HG02884 (cell line): ENCODE results near the gene LPXN.

ENCODE experiments used
- ATAC-seq: cut with Tn5 transposase; IDR thresholded peaks from one replicate; pipeline ENCODE4 v1.9.1; 2021; ENCODE audit warnings: mild to moderate bottlenecking, moderate library complexity; ENCODE audit not compliant: unreplicated experiment

LPXN gene

GRCh38 chr11:58575377-58576020, at the start of gene LPXN:
LPXN (minus strand) TSS chr11:58575856; CDS start chr11:58575772, 84 bp downstream.
- ATAC-seq, result no peak

DNA sequence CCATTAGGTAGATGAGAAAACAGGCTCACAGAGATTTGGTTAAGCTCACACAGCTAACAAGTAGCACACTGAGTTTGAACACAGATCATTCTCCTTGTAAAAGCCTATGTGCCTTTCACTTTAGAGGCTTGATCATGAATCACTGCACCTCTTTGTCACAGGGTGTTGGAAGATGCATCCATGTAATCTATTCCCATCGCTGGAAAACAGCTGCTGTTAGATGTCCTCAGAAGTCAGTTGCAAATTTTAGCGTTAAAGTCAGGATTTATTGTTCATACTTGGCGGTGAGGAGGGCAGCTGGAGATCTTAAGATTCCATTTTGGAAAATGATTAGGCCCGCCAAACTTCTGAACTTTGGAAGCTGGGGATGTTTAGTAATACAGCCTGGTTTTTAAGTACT, 49.4 kb upstream of the LPXN start:
- no peak for ATAC-seq

GRCh38 chr11:58622344-58622743, 46.7 kb upstream of the LPXN start, which contains the start of gene CNTF:
CNTF (plus strand) TSS chr11:58622665; CDS start chr11:58622753, 88 bp downstream.
- no peak for ATAC-seq

DNA sequence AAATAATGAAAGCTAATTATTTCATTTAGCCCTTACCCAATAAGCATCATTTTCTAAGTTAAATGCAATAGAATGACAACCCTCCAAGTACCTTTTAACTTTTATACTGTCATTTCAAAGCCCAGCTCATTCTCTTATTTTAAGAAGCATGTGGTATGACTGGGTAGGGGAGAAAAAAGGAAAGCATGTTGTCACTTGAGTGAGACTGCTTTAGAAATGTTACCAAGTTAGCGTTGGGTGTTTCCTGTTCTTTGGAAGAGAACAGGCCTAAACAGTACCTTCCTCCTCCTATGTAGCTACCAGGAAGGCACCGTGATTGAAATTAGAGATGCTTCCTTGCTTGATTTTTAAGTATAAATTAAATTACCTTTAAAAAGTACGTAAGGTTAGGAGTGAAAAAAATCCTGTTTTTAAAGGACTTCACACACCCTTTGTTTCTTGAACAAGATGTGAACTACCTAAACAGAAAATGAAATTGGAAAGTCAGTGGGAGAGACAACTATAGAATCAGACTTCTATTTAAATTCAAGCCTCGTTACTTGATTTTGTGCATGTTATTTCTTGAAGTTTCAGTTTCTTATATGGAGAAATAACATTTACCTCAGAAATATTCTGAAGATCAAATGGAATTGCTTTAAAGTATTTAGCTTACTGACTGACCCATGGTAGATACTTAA, 46.1 kb upstream of the LPXN start:
- no peak for ATAC-seq

DNA sequence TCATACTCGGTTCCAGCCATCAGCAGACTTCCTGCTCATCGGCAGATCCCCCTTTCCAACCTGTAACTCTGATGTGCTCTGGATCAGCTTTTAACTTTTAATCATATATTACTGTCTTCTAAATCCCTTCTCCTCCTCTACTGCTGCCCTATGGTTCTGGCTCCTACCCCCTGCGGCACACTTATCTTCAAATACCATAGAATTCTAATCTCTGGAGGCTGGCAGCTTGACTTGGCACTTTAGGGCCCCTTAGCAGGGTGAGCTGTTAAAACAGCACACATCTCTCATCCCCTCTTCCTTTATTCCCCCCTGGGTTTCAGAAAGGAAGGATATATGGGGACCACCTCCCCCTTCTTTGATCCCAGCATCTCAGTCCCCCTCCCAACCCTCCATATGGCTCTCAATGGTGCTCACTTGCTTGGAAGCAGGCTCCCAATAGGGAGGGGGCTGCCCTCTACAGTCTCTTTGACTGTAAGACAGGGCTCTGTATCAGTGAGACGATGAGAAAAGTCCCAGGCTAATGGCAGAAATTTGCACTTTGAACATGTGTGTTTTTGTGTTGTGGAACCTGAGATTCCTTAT, 42.4 kb upstream of the LPXN start:
- ATAC-seq, result no peak

- no peak for ATAC-seq
Measured at GRCh38 chr11:58616594-58616993, 40.9 kb upstream of the LPXN start.

DNA sequence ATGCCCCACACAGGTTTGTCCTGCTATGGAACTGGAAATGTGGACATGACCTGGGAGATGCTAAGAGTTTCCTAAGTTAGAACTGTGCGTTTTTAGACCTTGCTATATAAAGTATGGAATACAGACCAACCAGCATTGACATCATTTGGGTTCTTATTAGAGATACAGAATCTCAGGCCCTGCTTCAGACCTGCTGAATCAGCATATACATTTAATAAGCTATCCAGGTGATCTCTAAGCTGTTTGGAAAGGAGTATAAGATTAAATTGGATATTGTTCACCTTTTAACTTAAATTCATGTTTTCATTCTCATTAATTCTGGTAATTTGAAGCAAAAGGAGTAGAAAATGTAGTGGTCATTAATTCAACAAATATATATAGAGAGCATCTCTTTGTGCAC, 39.9 kb upstream of the LPXN start:
- ATAC-seq, result no peak

DNA sequence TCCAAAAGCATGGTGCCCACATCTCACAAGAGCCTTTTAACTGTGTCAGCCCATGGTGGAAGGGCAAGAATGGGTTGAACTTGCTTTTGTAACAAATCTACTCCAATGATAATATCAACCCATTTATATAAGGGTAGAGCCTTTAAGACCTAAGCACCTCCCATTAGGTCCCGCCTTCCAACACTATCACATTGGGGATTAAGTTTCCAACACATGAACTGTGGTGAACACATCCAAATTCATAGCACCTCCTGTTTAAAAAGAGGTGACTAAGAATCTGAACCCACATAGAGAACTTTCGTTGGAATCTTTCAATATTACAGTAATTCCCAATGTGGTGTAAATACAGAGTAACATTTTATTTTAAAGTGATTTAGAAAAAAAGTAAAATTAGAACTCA, 37.6 kb upstream of the LPXN start:
- no peak for ATAC-seq

DNA sequence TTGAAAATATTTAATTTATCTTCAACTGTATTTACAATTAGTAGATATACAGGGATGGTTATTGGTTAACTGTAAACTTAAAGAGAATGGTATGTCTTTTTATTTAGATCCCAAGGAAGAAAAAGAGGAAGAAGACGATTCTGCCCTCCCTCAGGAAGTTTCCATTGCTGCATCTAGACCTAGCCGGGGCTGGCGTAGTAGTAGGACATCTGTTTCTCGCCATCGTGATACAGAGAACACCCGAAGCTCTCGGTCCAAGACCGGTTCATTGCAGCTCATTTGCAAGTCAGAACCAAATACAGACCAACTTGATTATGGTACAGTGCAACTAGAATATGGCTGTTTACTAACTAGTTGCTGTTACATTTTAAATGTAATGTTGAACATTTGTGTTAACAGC, 34.1 kb upstream of the LPXN start:
- no peak for ATAC-seq

DNA sequence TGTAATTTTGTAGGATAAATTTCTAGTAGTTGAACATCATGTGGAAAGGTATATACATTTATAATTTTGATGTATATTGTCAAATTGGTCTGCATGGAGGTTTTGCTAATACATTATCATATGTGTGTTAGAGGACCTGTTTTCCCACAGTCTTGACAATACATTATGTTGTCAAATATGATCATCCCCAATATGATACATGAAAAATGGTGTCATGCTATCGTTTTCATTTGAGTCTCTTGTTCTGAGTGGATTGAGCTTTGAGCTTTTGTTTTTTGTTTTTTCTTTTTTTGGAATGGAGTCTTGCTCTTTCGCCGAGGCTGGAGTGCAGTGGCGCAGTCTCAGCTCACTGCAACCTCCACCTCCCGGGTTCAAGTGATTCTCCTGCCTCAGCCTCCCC, 32.7 kb upstream of the LPXN start:
- no peak for ATAC-seq

DNA sequence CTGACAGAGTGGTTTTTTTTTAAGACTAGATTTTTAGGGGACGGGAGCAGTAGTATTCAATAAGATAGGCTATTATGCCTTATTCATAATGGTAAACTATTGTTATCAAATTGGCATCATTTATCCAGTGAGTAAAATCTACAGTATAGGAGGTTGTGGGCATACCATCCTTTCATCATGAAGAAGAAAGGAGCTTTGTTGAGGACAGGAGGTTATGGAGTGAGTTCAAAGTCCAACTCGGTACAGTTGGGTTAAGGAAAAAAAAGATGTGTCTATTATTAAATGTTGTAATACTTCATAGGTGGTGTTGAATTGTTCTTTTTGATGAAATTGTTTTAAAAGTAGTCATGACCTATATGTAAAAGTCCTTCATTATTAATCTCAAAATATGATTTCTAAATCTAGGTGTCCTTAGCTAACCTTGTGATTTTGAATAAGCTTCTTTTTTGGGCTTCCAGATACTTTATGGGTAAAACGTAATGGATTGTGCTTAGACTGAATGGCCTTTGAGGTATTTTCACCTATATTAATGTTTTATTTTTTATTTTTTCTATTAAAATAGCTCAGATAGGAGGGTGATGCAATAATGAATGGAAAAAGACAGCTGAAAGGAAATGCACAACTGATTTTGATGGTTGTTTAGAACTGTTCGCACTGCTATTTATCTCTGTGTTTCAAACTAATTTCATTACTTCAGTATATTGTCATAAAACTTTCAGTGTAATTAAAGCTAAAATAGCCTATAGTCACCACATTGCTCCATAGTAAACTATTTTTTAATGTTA, 31.5 kb upstream of the LPXN start:
- no peak for ATAC-seq

DNA sequence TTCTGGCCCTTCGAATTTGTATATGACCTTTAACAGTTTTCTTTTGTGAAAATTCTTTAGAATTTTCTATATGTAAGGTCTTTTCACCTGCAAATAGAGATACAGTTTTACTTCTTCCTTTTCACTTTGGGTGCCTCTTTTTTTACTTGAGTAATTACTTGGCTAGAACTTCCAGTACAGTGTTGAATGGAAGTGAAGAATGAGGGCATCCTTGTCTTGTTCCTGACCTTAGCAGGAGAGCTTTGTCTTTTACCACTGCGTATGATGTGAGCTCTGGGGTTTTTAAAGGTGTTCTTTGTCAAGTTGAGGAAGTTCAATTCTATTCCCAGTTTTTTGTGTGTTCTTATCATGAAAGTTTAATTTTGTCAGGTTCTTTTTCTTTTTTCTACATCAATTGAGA, 24.9 kb upstream of the LPXN start:
- ATAC-seq, result no peak

GRCh38 chr11:58597486-58598144, 22.0 kb upstream of the LPXN start:
- ATAC-seq, result no peak

GRCh38 chr11:58596621-58597020, 21.0 kb upstream of the LPXN start:
- no peak for ATAC-seq

- no peak for ATAC-seq
Measured at GRCh38 chr11:58594826-58595225, 19.2 kb upstream of the LPXN start.

GRCh38 chr11:58592760-58593472, 17.3 kb upstream of the LPXN start:
- no peak for ATAC-seq

DNA sequence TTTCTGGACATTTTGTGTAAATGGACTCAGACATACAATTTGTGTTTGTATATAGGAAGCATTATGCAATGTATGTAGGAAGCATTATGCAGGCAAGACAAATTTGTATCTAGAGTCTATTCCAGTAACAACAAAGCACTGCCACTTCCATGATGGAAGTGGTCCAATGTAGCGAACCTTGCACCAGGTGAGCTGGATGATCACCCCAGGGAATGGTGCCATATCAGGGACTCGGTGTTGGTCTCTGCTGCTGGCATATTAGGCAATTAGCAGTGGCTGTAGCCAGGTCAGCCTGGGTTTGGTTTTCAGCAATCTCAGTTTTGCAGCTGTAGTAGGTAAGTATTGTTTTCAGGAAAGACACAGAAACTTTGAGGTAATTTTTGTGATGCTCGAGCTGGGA, 16.0 kb upstream of the LPXN start:
- no peak for ATAC-seq

GRCh38 chr11:58586998-58587397, 11.3 kb upstream of the LPXN start:
- no peak for ATAC-seq

- no peak for ATAC-seq
Measured at GRCh38 chr11:58582437-58582836, 6.8 kb upstream of the LPXN start.

GRCh38 chr11:58580311-58580710, 4.7 kb upstream of the LPXN start:
- no peak for ATAC-seq
